ENCODE data around the gene GPR17.

DNA sequence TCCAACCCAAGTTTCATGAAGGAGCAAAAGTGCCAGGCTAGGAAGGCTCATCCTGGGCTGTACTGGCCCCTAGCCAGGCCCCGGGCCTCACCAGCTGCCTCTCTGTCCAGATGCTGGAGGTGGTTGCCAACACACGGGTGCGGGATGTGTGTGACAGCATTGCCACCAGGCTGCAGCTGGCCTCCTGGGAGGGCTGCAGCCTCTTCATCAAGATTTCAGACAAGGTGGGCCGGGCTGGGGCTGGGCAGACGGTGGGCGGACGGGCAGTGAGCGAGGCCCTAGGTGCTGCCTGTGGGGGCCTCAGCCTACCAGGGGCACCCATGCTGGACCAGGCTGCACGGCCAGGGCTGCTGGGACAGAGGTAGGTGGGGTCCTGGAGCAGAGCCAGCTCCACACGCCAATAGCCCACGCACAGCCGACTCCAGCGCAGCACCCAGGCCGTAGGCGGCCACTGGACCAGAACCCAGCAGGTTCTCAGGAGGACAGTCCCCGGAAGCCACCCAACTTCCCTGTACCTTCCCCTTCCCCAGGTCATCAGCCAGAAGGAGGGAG is 11.8 kb upstream of the GPR17 start:
- TF ChIP-seq EP300 (IDR thresholded peaks at IDR 0.05) (no peak), CTCF (IDR thresholded peaks at IDR 0.05) (no peak), POLR2AphosphoS5 (IDR thresholded peaks at IDR 0.05) (no peak)

All from suprapubic skin (tissue), 4 donors.